Measurements from ENCODE around the gene TMOD3.

DNA sequence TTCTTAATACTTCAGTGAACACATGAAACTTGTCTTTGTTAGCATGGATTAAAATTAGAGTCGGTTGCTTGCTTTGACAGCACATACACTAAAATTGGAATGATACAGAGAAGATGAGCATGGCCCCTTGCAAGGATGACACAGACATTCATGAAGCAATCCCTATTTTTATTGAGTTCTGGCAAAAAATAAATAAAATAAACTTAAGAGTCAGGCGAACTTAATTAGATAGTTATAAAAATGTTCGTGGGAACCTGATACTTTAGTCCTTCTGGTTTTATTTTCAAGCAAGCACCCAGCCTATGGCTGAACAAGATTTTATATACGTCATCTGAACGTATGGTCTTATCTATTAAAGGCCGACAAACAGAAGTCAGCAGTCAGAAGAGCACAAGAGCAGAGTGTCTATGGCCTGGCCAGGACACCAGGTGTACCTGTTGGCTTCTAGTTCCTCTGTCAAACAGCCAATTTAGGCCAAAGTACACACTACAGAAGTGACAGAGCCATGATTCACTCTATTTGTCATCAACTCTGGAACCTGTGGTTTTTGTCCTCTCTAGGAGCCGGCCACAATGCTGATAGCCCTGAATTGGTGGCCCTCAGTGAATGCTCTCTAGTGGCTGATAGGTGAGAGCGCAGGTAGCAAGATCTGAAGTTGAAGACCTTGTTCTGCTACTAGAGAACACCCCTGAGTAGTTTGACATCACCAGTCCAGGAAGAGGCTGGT lies 77.8 kb downstream of the TMOD3 start:
- TF ChIP-seq POLR2A (IDR thresholded peaks at IDR 0.05) (no peak), EP300 (IDR thresholded peaks at IDR 0.05) (no peak), POLR2AphosphoS5 (IDR thresholded peaks at IDR 0.05) (no peak)
- TF ChIP-seq, protein P1, sequence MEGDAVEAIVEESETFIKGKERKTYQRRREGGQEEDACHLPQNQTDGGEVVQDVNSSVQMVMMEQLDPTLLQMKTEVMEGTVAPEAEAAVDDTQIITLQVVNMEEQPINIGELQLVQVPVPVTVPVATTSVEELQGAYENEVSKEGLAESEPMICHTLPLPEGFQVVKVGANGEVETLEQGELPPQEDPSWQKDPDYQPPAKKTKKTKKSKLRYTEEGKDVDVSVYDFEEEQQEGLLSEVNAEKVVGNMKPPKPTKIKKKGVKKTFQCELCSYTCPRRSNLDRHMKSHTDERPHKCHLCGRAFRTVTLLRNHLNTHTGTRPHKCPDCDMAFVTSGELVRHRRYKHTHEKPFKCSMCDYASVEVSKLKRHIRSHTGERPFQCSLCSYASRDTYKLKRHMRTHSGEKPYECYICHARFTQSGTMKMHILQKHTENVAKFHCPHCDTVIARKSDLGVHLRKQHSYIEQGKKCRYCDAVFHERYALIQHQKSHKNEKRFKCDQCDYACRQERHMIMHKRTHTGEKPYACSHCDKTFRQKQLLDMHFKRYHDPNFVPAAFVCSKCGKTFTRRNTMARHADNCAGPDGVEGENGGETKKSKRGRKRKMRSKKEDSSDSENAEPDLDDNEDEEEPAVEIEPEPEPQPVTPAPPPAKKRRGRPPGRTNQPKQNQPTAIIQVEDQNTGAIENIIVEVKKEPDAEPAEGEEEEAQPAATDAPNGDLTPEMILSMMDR (IDR thresholded peaks at IDR 0.05): no peak
